Measurements from ENCODE around the gene SCN5A. TPM values are rescaled to one million over a fixed set of nuclear protein-coding genes. Genes with fewer than 3 reads are reported as not detected.

The SCN5A gene
- total RNA-seq, 1 experiment from 2014 or later = 11.5 TPM

GRCh38 chr3:38560996-38561717 lies 88.3 kb downstream of the SCN5A start:
- Histone ChIP-seq H4K20me1 (ENCODE audit: insufficient read depth) (no peaks in the 10 kb centered on the region), H3K79me2 (ENCODE audit: insufficient read depth, low read length) (no peaks in the 10 kb centered on the region), H3K27ac (ENCODE audit: low read depth, low read length) (no peak overlapping the region), H3K4me2 (ENCODE audit: low read length) (no peak overlapping the region), H3K4me3 (replicated peaks in 1 of 2; ENCODE audit: low read depth in 1 of 2, low read length in 2 of 2) (no peak overlapping the region), H3K4me1 (ENCODE audit: control insufficient read depth in 1 of 2, insufficient read depth in 2 of 2, low read length in 2 of 2) (no peaks in the 10 kb centered on the region), H3K9me3 (ENCODE audit: control insufficient read depth in 1 of 2, insufficient read depth in 1 of 2, low read depth in 1 of 2, low read length in 2 of 2) (no peaks in the 10 kb centered on the region), H3K9me2 (ENCODE audit: insufficient read depth) (no peaks in the 10 kb centered on the region), H3K9ac (ENCODE audit: low read length) (no peak overlapping the region), H3K27me3 (ENCODE audit: insufficient read depth, low read length) (no peaks in the 10 kb centered on the region), H3K36me3 (ENCODE audit: control insufficient read depth in 1 of 2, insufficient read depth in 2 of 2, low read length in 2 of 2) (no peaks in the 10 kb centered on the region; a peak in 1 of 4 replicates), H2AFZ (ENCODE audit: low read depth, low read length, poor library complexity, severe bottlenecking) (no peak overlapping the region)
- BruUV-seq (replicated peaks) = no TSS peak
- POLR2A ChIA-PET = no interaction called here
- RAD21 ChIA-PET (ENCODE audit: low non-redundant PET in 1 of 2, low total read pairs in 2 of 2, uncharacterized antibody in 2 of 2, unreplicated experiment in 2 of 2) = no interaction called here
- ATAC-seq = no peak
- CTCF ChIA-PET = no interaction called here
- intact Hi-C loops (cut with micrococcal nuclease) = no loop called here
- DNase-seq (ENCODE audit: low read depth, low spot score) = no peak
- TF ChIP-seq, protein P1, sequence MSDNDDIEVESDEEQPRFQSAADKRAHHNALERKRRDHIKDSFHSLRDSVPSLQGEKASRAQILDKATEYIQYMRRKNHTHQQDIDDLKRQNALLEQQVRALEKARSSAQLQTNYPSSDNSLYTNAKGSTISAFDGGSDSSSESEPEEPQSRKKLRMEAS (IDR thresholded peaks at IDR 0.05) = no peak
- TF ChIP-seq CBX3 (IDR thresholded peaks at IDR 0.05; ENCODE audit: low read depth) (no peak), REST (IDR thresholded peaks at IDR 0.05; ENCODE audit: low read depth) (no peak), POLR2AphosphoS5 (IDR thresholded peaks at IDR 0.05; ENCODE audit: low read depth, low read length) (no peak), CEBPB (IDR thresholded peaks at IDR 0.05; ENCODE audit: low read depth) (no peak), YY1 (IDR thresholded peaks at IDR 0.05; ENCODE audit: extremely low read depth, insufficient replicate concordance, low read depth, low read length) (no peak), RAD21 (IDR thresholded peaks at IDR 0.05; ENCODE audit: low read depth) (no peak), ATF3 (IDR thresholded peaks at IDR 0.05) (no peak), ZFX (IDR thresholded peaks at IDR 0.05) (no peak), EGR1 (IDR thresholded peaks at IDR 0.05; ENCODE audit: low read depth) (no peak), SIN3A (IDR thresholded peaks at IDR 0.05; ENCODE audit: low read depth) (no peak), SRF (IDR thresholded peaks at IDR 0.05; ENCODE audit: low read depth) (no peak)
